Lower leg skin (tissue), 3 donors: Measurements from ENCODE around the gene DDB1.

Experiments
- CTCF ChIP-seq, 3 donors: fragments of 450-650 bp; IDR thresholded peaks; one replicate each; pipeline ENCODE4 v1.5.1; 2016; ENCODE audit warnings: antibody characterized with exemption in 3 of 3, mild to moderate bottlenecking in 3 of 3, moderate library complexity in 2 of 3
- POLR2A ChIP-seq, 2 donors: fragments of 450-650 bp; IDR thresholded peaks; one replicate each; pipeline ENCODE4 v1.6.1; 2016 to 2017; ENCODE audit warnings: antibody characterized with exemption in 2 of 2, mild to moderate bottlenecking in 1 of 2, moderate library complexity in 1 of 2

GRCh38 chr11:61378713-61379313, 45.9 kb upstream of the DDB1 start:
- TF ChIP-seq POLR2A (IDR thresholded peaks at IDR 0.05) (no peak), CTCF (IDR thresholded peaks at IDR 0.05) (no peak)
